Neural cell (in vitro differentiated cells): ENCODE data around the gene ADORA2B.

ENCODE experiments used
- CTCF ChIP-seq: fragments of 450-650 bp; IDR thresholded peaks from 2 replicates; pipeline ENCODE4 v1.5.1; 2014; ENCODE audit warnings: antibody characterized with exemption, mild to moderate bottlenecking, moderate library complexity; ENCODE audit not compliant: poor library complexity, severe bottlenecking
- POLR2AphosphoS5 ChIP-seq: IDR thresholded peaks from 2 replicates; pipeline ENCODE4 v1.6.1; 2012
- TAF1 ChIP-seq: IDR thresholded peaks from 2 replicates; pipeline ENCODE4 v1.6.1; 2012; ENCODE audit warnings: low read depth

- TF ChIP-seq CTCF (no peak), TAF1 (no peak), POLR2AphosphoS5 (no peak)
These were observed 34.1 kb upstream of the ADORA2B start for GRCh38 chr17:15910791-15911190.
